Effector memory CD8-positive, alpha-beta T cell (primary cell): ENCODE data around the gene MICAL3.

Experiments
- ATAC-seq: fragments of 150-1000 bp; cut with Tn5 transposase; replicated peaks from 2 replicates; pipeline ENCODE4 v1.10.0; 2021; ENCODE audit warnings: mild to moderate bottlenecking, moderate library complexity
- DNase-seq, 3 experiments: peaks; one replicate each; pipeline ENCODE4 v3.0.0; 2021
- H3K27ac Mint-ChIP-seq, 2 donors: one replicate each; pipeline ENCODE4 v1.8.0; 2022; ENCODE audit warnings: mild to moderate bottlenecking in 2 of 2, mixed read lengths in 2 of 2, moderate library complexity in 2 of 2
- H3K27me3 Mint-ChIP-seq, 2 donors: one replicate each; pipeline ENCODE4 v1.8.0; 2022; ENCODE audit warnings: mixed read lengths in 2 of 2
- H3K36me3 Mint-ChIP-seq: one replicate; pipeline ENCODE4 v1.8.0; 2022; ENCODE audit warnings: mild to moderate bottlenecking, moderate library complexity, mixed read lengths; ENCODE audit not compliant: insufficient read depth
- H3K4me1 Mint-ChIP-seq, 2 donors: one replicate each; pipeline ENCODE4 v1.8.0; 2022; ENCODE audit warnings: low read depth in 2 of 2, mixed read lengths in 2 of 2
- H3K4me3 Mint-ChIP-seq, 2 donors: one replicate each; pipeline ENCODE4 v1.8.0; 2022; ENCODE audit warnings: mild to moderate bottlenecking in 2 of 2, mixed read lengths in 2 of 2, moderate library complexity in 2 of 2
- H3K9me3 Mint-ChIP-seq, 2 donors: one replicate each; pipeline ENCODE4 v1.8.0; 2022; ENCODE audit warnings: mixed read lengths in 2 of 2

The MICAL3 gene

DNA sequence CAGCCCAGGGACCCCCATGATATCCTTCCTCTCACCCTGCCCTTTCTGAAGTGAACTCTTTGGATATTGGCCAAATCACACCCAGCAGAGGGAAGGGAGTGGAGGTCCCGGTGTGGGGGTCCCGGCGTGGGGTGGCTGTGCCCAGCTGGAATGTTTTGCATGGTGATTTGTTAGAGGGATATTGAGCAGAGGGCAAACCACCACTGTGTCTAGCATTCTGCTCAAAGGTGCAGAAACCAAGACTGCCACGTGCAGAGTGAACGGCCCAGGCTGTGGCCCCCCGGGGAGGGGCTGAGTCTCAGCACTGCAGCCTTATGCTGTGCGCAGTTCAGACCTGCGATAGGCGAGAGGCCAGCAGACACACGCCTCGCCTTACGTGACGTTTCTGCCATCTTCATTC is 242.2 kb downstream of the MICAL3 start:
- H3K4me3 Mint-ChIP-seq: peak overlapping the region in 1 of 2 donors; percentile 99
- H3K27me3 Mint-ChIP-seq: no peaks in the 10 kb centered on the region
- DNase-seq (no peak), ATAC-seq (no peak)
- peaks cover 31% of the 10 kb centered on the region for H3K36me3 Mint-ChIP-seq
- H3K4me1 Mint-ChIP-seq: peaks cover 44 to 47% of the 10 kb centered on the region in 2 donors
- no peaks in the 10 kb centered on the region for H3K9me3 Mint-ChIP-seq
- peak overlapping the region; percentile 92 for H3K27ac Mint-ChIP-seq

DNA sequence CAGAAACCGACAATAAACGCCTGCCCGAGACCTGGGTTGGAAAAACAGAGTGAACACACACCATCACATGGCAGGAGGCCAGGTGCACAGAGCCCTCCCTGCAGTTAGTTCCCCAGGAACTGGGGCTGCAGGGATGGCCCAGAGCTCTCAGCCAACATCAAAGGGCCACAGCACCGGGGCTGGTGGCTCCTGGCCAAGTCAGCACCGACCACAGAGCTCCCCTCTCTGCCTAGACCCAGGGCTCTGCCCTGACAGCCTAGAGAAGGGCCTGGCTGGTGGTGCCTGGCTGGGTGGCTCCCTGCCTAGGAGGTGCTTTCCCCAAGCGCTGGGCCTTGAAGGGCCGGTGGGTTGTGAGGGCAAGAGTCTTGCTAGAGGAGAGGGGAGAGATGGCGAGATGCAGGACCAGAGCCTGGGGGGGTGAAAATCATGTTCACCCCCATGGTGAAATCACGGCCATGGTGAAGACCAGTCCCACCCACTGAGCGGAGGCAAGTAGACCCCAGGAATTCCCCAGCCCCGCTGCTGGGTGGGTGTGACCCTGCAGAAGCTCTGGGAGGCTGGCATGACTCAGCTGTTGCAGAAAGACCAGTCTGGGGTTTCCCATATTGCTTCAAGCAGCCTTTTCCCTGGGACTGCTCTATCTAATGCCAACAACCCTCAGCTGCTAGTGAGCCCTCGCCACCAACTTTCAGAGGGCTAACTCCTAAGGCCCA is 242.9 kb downstream of the MICAL3 start:
- Mint-ChIP-seq H3K27me3 (no peaks in the 10 kb centered on the region), H3K4me3 (peak overlapping the region; percentile 35 to 99), H3K9me3 (no peaks in the 10 kb centered on the region), H3K36me3 (peaks cover 38% of the 10 kb centered on the region), H3K27ac (peak overlapping the region; percentile 92), H3K4me1 (peaks cover 46 to 49% of the 10 kb centered on the region in 2 donors)
- DNase-seq (peak; percentile 40 to 58 (median 48)), ATAC-seq (peak; percentile 56)

DNA sequence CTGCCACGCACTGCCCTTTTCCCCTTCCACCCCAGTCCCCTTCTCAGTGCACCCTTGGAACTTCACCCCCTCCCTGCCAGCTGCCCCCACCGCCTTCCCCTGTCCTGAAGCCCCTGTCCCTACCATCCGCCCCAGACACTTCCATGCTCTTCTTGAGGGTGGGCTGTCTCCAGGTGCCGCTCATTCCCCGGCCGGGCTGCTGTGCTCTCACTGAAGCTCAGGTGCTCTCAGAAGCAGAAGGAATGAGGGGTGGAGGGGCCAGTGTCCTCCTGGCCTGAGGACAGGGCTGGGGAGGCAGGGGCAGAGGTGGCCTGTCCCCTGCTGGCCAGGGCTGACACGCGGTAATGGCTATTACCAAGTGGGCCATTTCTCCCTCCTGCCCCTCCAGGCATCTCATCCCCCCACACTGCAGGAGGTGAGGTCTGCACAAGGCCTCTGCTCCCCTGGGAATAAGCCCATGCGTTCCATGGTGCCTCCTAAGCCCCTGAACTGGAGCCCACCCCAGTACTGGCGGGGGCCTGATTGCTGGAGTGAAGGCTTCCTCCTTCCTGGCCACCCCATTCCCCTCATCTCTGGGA is 243.5 kb downstream of the MICAL3 start:
- H3K4me3 Mint-ChIP-seq: peak overlapping the region; percentile 98 to 99
- H3K27me3 Mint-ChIP-seq: no peaks in the 10 kb centered on the region
- peaks cover 43% of the 10 kb centered on the region for H3K36me3 Mint-ChIP-seq
- no peaks in the 10 kb centered on the region for H3K9me3 Mint-ChIP-seq
- peaks cover 52% of the 10 kb centered on the region in 2 donors for H3K4me1 Mint-ChIP-seq
- ATAC-seq (no peak), DNase-seq (no peak)
- peak overlapping the region; percentile 92 for H3K27ac Mint-ChIP-seq

DNA sequence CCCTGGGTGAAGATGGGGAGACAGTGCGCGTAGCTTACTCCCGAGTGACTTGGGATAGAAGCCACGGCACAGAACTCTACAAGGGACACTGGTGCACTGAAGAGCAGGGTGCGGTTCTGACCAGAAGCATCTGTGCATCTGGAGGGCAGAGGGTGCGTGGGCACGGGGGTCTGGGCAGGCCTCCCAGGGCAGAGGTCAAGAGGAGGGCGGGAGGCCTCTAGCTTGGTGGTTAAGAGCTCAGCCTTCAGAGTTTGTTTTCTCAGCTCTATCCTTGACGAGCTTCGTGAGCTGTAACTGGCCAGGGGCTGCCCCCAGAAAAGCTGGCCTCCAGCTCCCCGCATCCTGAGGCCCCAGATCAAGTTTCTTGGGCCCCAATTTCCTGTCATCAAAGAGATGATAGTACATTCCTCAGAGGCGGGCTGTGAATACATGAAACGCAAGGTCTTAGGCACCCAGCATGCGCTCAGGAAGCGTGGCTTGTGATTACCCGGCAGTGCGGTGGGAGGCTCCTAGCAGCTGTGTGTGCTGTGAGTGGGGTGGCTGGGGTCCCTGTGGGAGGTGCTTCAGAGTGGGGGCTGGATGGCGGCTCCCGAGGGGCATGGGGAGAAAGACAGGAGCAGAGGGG is 244.1 kb downstream of the MICAL3 start:
- Mint-ChIP-seq H3K9me3 (no peaks in the 10 kb centered on the region), H3K4me3 (peak overlapping the region; percentile 98 to 99), H3K27me3 (no peaks in the 10 kb centered on the region), H3K27ac (peak overlapping the region; percentile 92 to 99), H3K4me1 (peaks cover 55 to 58% of the 10 kb centered on the region in 2 donors), H3K36me3 (peaks cover 46% of the 10 kb centered on the region)
- no peak for ATAC-seq
- DNase-seq: no peak

DNA sequence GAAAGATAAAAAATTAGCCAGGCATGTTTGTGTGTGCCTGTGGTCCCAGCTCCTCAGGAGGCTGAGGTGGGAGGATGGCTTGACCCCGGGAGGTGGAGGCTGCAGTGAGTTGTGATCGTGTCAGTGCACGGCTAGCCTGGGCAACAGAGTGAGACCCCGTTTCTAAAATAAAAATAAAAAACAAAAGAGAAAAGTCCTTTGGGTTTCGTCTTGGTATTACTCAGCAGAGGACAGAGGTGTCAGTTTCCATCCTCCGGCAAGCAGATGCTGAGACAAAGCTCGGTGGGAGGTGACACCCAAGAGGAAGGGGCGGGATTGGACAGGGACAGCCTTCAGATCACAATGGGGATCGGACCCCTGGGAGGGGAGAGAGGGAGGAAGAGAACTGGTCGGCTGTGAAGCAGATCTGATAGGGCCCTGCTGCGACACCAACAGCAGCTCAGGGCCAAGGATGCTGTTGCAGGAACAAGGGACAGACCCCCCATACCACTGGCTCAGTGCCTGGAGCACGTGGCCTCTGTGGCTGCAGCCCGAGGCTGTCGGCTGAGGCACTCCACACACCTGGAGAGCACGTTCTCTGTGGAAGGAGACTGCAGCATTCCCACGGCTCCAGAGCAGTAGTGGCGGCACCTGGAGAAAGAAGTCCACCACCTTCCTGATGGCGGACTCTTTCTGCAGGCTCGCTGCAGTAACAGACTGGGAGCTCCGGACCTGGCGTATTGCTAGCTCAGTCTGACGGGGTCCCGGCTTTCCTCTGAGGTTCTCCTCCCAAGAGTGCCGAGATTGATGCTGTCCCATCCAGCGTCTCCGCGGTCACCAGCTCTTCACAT is 244.9 kb downstream of the MICAL3 start:
- peaks cover 59 to 63% of the 10 kb centered on the region in 2 donors for H3K4me1 Mint-ChIP-seq
- no peaks in the 10 kb centered on the region for H3K27me3 Mint-ChIP-seq
- H3K9me3 Mint-ChIP-seq: no peaks in the 10 kb centered on the region
- ATAC-seq (no peak), DNase-seq (no peak)
- peak overlapping the region; percentile 92 to 99 for H3K27ac Mint-ChIP-seq
- peaks cover 47% of the 10 kb centered on the region for H3K36me3 Mint-ChIP-seq
- peak overlapping the region; percentile 98 to 99 for H3K4me3 Mint-ChIP-seq

DNA sequence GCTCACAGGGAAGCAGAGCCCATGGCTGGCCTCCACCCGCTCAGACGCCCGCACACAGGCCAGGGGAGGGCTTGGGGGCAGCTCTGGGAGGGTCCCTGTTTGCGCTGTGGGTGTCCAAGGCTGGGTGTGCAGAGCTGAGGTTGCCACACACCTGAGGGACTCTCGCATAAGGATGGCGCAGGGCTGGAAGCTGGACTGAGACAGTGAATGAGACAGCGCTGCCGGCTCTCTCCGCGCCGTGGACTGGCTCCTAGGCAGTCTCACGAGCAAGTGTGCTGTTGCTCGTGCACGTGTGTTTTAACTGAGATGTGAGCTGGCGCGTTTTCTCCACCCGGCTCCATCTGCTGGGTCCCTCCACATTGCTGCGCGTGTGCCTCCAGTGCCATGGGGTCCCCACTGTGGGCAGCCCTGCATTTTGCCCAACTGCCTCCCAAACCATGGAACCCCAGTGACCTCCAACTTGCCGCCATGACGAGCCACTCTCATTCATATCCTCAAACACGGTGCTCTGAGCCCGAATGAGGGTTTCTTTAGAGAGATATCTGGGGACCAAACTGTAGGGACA is 245.9 kb downstream of the MICAL3 start:
- Mint-ChIP-seq H3K4me3 (peak overlapping the region; percentile 98 to 99), H3K27ac (peak overlapping the region; percentile 99), H3K4me1 (peaks cover 61 to 65% of the 10 kb centered on the region in 2 donors), H3K27me3 (no peaks in the 10 kb centered on the region), H3K9me3 (no peaks in the 10 kb centered on the region), H3K36me3 (peaks cover 50% of the 10 kb centered on the region)
- ATAC-seq (no peak), DNase-seq (no peak)

DNA sequence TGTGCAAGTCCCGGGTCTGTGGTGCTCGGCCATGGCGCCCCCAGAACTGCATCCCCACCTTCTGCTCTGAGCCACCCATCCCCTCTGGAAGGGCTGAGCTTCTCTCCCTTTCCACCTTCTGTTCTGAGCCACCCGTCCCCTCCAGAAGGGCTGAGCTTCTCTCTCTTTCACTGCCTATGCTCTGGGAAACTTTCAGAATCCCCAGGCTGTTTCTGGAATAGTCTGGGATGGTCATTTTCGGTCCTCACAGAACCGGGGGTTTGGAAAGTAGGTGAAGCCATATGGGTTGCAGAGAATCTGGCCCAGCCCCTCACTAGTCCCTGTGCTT is 246.7 kb downstream of the MICAL3 start:
- no peak for ATAC-seq
- DNase-seq: no peak
- Mint-ChIP-seq H3K36me3 (peaks cover 55% of the 10 kb centered on the region), H3K27ac (peak overlapping the region; percentile 99), H3K27me3 (no peaks in the 10 kb centered on the region), H3K4me1 (peaks cover 68 to 73% of the 10 kb centered on the region in 2 donors), H3K9me3 (no peaks in the 10 kb centered on the region), H3K4me3 (peak overlapping the region; percentile 98 to 99)

DNA sequence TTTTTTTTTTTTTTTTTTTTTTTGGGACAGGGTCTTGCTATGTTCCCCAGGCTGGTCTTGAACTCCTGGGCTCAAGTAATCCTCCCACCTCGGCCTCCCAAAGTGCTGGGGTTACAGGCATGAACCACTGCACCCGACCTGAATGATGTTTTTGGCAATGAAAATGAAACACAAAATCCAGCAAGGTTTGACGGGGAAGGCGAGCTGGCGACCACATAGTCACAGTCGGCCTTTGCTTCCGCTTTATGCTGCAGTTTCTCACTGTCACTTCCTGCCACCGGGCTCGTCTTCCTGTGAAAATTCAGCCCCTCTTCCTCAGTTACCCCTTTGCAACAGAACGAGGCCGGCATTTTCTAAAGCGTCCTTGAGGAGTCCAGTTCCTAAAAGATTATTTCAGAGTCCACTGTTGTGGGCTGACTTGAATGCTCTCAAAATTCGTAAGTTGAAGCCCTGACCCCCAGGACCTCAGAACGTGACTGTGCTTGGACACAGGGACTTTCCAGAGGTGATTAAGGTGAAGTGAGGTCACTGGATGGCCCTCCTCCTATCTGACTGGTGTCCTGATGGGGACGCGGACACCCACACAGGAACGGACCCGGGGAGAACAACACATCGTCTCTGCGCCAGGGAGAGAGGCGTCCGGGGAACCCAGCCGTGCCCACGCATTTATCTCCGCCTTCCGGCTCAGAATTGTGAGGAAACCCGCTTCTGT is 247.2 kb downstream of the MICAL3 start:
- ATAC-seq (peak; percentile 53), DNase-seq (peak; percentile 69 to 72 (median 69))
- peaks cover 56% of the 10 kb centered on the region for H3K36me3 Mint-ChIP-seq
- peak overlapping the region; percentile 99 for H3K27ac Mint-ChIP-seq
- H3K27me3 Mint-ChIP-seq: no peaks in the 10 kb centered on the region
- peaks cover 72 to 73% of the 10 kb centered on the region in 2 donors for H3K4me1 Mint-ChIP-seq
- H3K9me3 Mint-ChIP-seq: no peaks in the 10 kb centered on the region
- peak overlapping the region; percentile 98 to 99 for H3K4me3 Mint-ChIP-seq

DNA sequence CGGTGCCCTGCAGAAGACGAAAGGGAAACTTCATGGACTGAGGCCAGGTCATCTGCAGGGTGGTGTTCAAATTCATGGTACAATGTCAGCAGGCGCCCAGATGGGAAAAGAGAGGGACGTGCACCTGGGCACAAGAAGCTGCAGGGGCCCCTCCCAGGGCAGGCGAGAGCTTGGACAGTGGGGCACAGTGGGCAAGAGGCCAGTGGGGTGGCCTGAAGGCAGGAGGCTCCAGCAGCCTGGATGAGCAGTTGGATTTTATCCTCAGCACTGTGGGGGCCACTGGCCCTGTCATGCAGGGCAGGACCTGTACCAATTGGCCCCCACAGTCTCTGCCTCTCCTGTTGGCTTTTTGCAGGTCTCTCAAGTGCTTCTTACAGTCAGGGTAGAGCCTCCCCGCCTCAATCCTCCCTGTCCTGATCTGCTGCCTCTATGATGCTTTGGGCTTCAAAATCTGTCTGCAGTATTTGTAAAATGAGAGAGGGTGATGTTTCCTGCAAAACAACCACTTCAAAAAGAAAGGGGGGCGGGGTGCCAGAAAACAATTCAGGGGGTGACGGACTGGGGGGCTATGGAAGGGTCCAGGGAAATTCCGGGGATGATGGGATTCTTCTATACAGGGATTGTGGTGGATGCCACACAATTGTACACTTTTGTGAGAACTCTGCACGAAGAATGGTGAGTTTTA is 248.4 kb downstream of the MICAL3 start:
- Mint-ChIP-seq H3K27me3 (no peaks in the 10 kb centered on the region), H3K27ac (peak overlapping the region; percentile 99), H3K9me3 (no peaks in the 10 kb centered on the region), H3K4me1 (peaks cover 64 to 72% of the 10 kb centered on the region in 2 donors), H3K36me3 (peaks cover 58% of the 10 kb centered on the region), H3K4me3 (peak overlapping the region; percentile 98 to 99)
- ATAC-seq (no peak), DNase-seq (no peak)

DNA sequence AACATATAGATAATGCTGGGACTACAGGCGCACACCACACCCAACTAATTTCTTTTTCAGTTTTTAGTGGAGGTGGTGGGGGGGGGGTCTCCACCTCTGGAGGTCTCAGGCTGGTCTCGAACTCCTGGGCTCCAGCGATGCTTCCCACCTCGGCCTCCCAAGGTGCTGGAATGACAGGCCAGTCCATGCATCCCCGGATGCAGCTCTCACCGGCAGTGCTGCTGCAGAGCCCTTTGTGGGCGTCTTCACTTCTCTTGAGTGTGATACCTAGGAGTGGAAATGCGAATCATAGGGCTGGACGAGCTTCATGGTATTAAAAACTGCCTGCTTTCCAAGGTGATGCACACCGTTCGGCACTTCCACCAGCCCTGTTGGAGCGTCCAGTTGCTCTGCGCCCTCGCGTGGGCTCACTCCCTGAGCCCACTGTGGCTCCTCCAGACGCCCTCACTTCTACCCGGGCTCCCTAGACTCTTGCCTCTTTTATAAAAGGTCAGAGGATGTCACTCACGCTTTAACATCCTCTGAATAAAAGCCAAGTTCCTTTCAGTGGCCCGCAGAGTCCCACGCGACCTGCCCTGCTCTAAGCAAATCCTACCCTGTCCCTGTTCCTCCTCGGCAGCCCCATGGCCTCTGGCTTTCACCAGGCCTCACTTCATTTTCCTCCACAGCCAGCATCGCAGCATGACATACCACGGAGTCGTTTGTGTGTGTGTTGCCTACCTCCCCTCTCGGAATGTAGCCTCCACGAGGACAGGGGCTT is 249.3 kb downstream of the MICAL3 start:
- H3K36me3 Mint-ChIP-seq: peaks cover 58% of the 10 kb centered on the region
- H3K9me3 Mint-ChIP-seq: no peaks in the 10 kb centered on the region
- DNase-seq: no peak
- ATAC-seq: no peak
- H3K4me3 Mint-ChIP-seq: peak overlapping the region; percentile 98 to 99
- H3K27ac Mint-ChIP-seq: peak overlapping the region; percentile 99
- no peaks in the 10 kb centered on the region for H3K27me3 Mint-ChIP-seq
- H3K4me1 Mint-ChIP-seq: peaks cover 59 to 70% of the 10 kb centered on the region in 2 donors

DNA sequence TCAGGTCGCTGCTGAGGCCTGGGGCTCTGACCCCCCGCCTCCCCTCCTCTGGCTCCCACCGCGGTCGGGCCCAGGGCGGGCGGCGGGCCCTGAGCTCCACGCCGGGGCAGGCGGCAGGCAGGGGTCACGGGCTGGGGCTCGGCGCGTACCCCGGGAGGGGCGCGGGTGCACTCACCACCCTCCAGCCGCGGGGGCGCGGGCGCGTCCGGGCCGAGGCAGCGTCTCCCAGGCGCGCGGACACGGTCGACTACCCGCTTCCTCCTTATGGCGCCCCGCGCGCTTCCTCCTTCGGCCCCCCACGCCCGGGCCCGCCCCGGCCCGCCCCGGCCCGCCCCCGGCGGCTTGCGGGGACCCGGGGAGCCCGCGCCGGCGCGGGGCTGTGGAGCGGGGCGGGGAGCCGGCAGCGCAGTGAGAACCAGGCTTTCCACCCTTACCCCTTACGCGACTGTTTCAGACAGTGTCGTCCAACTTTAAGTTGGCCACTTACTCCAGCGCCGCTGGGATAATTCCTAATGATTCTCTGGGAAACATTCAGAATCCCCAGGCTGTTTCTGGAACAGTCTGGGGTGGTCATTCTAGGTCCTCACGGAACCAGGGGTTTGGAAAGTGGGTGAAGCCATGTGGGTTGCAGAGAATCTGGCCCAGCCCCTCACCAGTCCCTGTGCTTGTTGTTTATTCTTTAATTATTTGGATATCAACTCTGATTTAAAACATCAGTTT is 250.0 kb downstream of the MICAL3 start, which contains the start of gene BID:
Gene BID, minus strand, starts transcription at position 264 of the 720 bp plus-strand sequence. CDS start 24,353 bp downstream, outside the sequence.
- Mint-ChIP-seq H3K4me1 (peaks cover 57 to 70% of the 10 kb centered on the region in 2 donors), H3K9me3 (no peaks in the 10 kb centered on the region), H3K4me3 (peak within 1 kb of the TSS; percentile 98 to 99), H3K27ac (peak within 1 kb of the TSS; percentile 99), H3K36me3 (peaks cover 50% of the 10 kb centered on the region), H3K27me3 (no peaks in the 10 kb centered on the region)
- DNase-seq: peak in 1 of 3 experiments; percentile 40
- peak; percentile 34 for ATAC-seq
